Hepatocyte (in vitro differentiated cells): ENCODE data around the gene MYO1H. TPM values are rescaled to one million over a fixed set of nuclear protein-coding genes. Genes with fewer than 3 reads are reported as not detected.
A peak's percentile ranks its signal among the peaks of the same experiment; 100 is the strongest.

Source experiments
- DNase-seq: peaks from one replicate; pipeline ENCODE4 v3.0.0-alpha.2; 2016; ENCODE audit warnings: low spot score
- H2AFZ ChIP-seq: fragments of 200-600 bp; sonication (generic); 2 replicates; pipeline ENCODE4 v1.6.0; 2016; ENCODE audit warnings: antibody characterized with exemption, mild to moderate bottlenecking
- H3K27ac ChIP-seq: fragments of 200-600 bp; sonication (generic); 2 replicates; pipeline ENCODE4 v1.5.1; 2016; ENCODE audit warnings: mild to moderate bottlenecking
- H3K27me3 ChIP-seq: fragments of 200-600 bp; sonication (generic); 2 replicates; pipeline ENCODE4 v1.6.1; 2016
- H3K36me3 ChIP-seq: fragments of 200-600 bp; sonication (generic); replicated peaks from 2 replicates; pipeline ENCODE4 v1.5.1; 2016; ENCODE audit warnings: low read depth; ENCODE audit not compliant: insufficient read depth
- H3K4me1 ChIP-seq: fragments of 200-600 bp; sonication (generic); 2 replicates; pipeline ENCODE4 v1.5.1; 2016; ENCODE audit warnings: mild to moderate bottlenecking, moderate library complexity; ENCODE audit not compliant: insufficient read depth
- H3K4me2 ChIP-seq: fragments of 200-600 bp; sonication (generic); 2 replicates; pipeline ENCODE4 v1.6.0; 2016
- H3K4me3 ChIP-seq: fragments of 200-600 bp; sonication (generic); 2 replicates; pipeline ENCODE4 v1.5.1; 2016; ENCODE audit warnings: mild to moderate bottlenecking
- H3K79me2 ChIP-seq: fragments of 200-600 bp; sonication (generic); 2 replicates; pipeline ENCODE4 v1.6.0; 2017; ENCODE audit warnings: mild to moderate bottlenecking
- H3K9me2 ChIP-seq: fragments of 200-600 bp; sonication (generic); replicated peaks from 2 replicates; pipeline ENCODE4 v1.6.0; 2017; ENCODE audit warnings: mild to moderate bottlenecking; ENCODE audit not compliant: insufficient read depth
- H3K9me3 ChIP-seq: fragments of 200-600 bp; sonication (generic); 2 replicates; pipeline ENCODE4 v1.5.1; 2016; ENCODE audit warnings: low read depth, mild to moderate bottlenecking
- H4K20me1 ChIP-seq: fragments of 200-600 bp; sonication (generic); 2 replicates; pipeline ENCODE4 v1.6.0; 2016; ENCODE audit warnings: mild to moderate bottlenecking; ENCODE audit not compliant: insufficient read depth, poor library complexity, severe bottlenecking
- CTCF ChIP-seq: fragments of 200-600 bp; sonication (generic); IDR thresholded peaks from 2 replicates; pipeline ENCODE4 v1.5.1; 2016; ENCODE audit warnings: antibody characterized with exemption, mild to moderate bottlenecking; ENCODE audit not compliant: poor library complexity
- EZH2 ChIP-seq: fragments of 200-600 bp; sonication (generic); IDR thresholded peaks from 2 replicates; pipeline ENCODE4 v1.6.1; 2016; ENCODE audit warnings: antibody characterized with exemption, mild to moderate bottlenecking, borderline replicate concordance
- EZH2phosphoT487 ChIP-seq: fragments of 200-600 bp; sonication (generic); IDR thresholded peaks from one replicate; pipeline ENCODE4 v1.6.1; 2018; ENCODE audit warnings: antibody characterized with exemption, mild to moderate bottlenecking, low read depth, moderate library complexity; ENCODE audit not compliant: unreplicated experiment, severe bottlenecking
- WGBS: methylation state at CpG from one replicate; pipeline ENCODE4 v1.1.6; 2016; ENCODE audit warnings: low lambda C conversion rate; ENCODE audit errors: missing lambda C conversion rate; 5-methylcytosine and 5-hydroxymethylcytosine counted together
- polyA plus RNA-seq: library from polyadenylated mRNA; unstranded; fragments of >200 nt; fragmentation: Nextera tagmentation; extraction: Ambion mirVana; gene quantifications from 2 replicates; pipeline ENCODE4 v1.2.1, GENCODE V29; 2016
- total RNA-seq: library from RNA; depleted of rRNA; stranded (reverse); fragments of >200 nt; gene quantifications from 2 replicates; pipeline ENCODE4 v1.2.3, GENCODE V29; 2014

The MYO1H gene
- total and polyA plus RNA-seq, 2 experiments from 2014 or later, result not detected

GRCh38 chr12:109451400-109451799 is 103.7 kb downstream of the MYO1H start:
- Histone ChIP-seq H2AFZ (no peak overlapping the region), H3K4me2 (no peak overlapping the region), H3K27ac (no peak overlapping the region), H4K20me1 (no peaks in the 10 kb centered on the region), H3K9me3 (no peaks in the 10 kb centered on the region), H3K4me3 (no peak overlapping the region), H3K4me1 (no peaks in the 10 kb centered on the region), H3K9me2 (no peaks in the 10 kb centered on the region), H3K27me3 (no peaks in the 10 kb centered on the region), H3K36me3 (no peaks in the 10 kb centered on the region), H3K79me2 (peaks cover 5% of the 10 kb centered on the region)
- 95% methylated on average over 23 of the region's 23 CpGs for WGBS
- no peak for DNase-seq
- TF ChIP-seq EZH2 (no peak), CTCF (no peak), EZH2phosphoT487 (no peak)

- TF ChIP-seq CTCF (no peak), EZH2 (no peak), EZH2phosphoT487 (no peak)
- no peaks in the 10 kb centered on the region for H4K20me1 ChIP-seq
Measured at GRCh38 chr12:109452489-109452888, 104.8 kb downstream of the MYO1H start.

GRCh38 chr12:109455706-109456105 is 108.0 kb downstream of the MYO1H start:
- no peak overlapping the region for H2AFZ ChIP-seq
- no peaks in the 10 kb centered on the region for H3K9me3 ChIP-seq
- H4K20me1 ChIP-seq, result no peaks in the 10 kb centered on the region
- H3K9me2 ChIP-seq, result no peaks in the 10 kb centered on the region
- no peak overlapping the region for H3K27ac ChIP-seq
- no peak for TF ChIP-seq CTCF
- TF ChIP-seq EZH2phosphoT487, result no peak
- no peak for TF ChIP-seq EZH2
- no peak overlapping the region for H3K4me3 ChIP-seq
- DNase-seq, result no peak
- H3K4me1 ChIP-seq, result peaks cover 19% of the 10 kb centered on the region
- WGBS, result 81% methylated on average over 1 of the region's 1 CpG
- no peaks in the 10 kb centered on the region for H3K27me3 ChIP-seq
- H3K4me2 ChIP-seq, result no peak overlapping the region
- peaks cover 46% of the 10 kb centered on the region for H3K79me2 ChIP-seq
- no peaks in the 10 kb centered on the region for H3K36me3 ChIP-seq

More at GRCh38 chr12:109452489-109452888, 104.8 kb downstream of the MYO1H start:
- H3K27ac ChIP-seq, result no peak overlapping the region
- H3K9me2 ChIP-seq, result no peaks in the 10 kb centered on the region
- H2AFZ ChIP-seq, result no peak overlapping the region
- no peak overlapping the region for H3K4me2 ChIP-seq
- no peak for DNase-seq
- no peak overlapping the region for H3K4me3 ChIP-seq
- no peaks in the 10 kb centered on the region for H3K4me1 ChIP-seq
- H3K36me3 ChIP-seq, result no peaks in the 10 kb centered on the region
- H3K79me2 ChIP-seq, result peaks cover 16% of the 10 kb centered on the region
- 76% methylated on average over 2 of the region's 2 CpGs for WGBS
- H3K27me3 ChIP-seq, result no peaks in the 10 kb centered on the region
- no peaks in the 10 kb centered on the region for H3K9me3 ChIP-seq

GRCh38 chr12:109458086-109458485 is 110.4 kb downstream of the MYO1H start:
- 83% methylated on average over 4 of the region's 4 CpGs for WGBS
- Histone ChIP-seq H3K4me2 (no peak overlapping the region), H3K79me2 (peaks cover 50% of the 10 kb centered on the region)

More at GRCh38 chr12:109458086-109458485, 110.4 kb downstream of the MYO1H start:
- Histone ChIP-seq H3K27ac (peak overlapping the region; percentile 95), H3K9me2 (no peaks in the 10 kb centered on the region), H4K20me1 (no peaks in the 10 kb centered on the region), H3K9me3 (no peaks in the 10 kb centered on the region), H3K36me3 (no peaks in the 10 kb centered on the region), H3K4me3 (no peak overlapping the region), H2AFZ (no peak overlapping the region), H3K27me3 (no peaks in the 10 kb centered on the region), H3K4me1 (peaks cover 41% of the 10 kb centered on the region)
- no peak for DNase-seq
- TF ChIP-seq CTCF (no peak), EZH2 (no peak)
